ENCODE measurements around the gene MUCL3.
"Not testable (repeated sequence)": the region's sequence is repeated elsewhere in the genome, so short reads cannot be mapped to it uniquely, and the experiment has no call there.

MUCL3 gene

DNA sequence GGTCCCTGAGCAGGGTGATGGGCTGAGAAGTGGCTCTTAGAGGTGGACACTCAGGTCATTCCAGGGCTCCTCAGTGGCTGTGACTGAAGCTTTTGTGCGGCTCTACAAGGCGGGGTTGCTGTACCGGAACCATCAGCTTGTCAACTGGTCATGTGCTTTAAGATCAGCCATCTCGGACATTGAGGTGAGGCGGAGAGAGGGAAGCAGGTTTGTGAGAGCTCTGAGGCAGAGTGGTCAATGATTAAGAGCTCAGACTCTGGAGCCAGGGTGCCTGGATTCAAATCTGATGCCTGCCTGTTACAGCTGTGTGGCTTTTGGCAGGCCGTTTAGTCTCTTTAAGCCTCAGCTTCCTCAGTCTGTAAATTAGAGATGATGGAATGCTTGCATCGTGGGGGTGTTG is 23.7 kb upstream of the MUCL3 start:
- H3K36me3 ChIP-seq (ENCODE audit: control insufficient read depth in 4 of 4, insufficient read depth in 4 of 4, low read length in 3 of 4), result peaks cover 0 to 58% (median 43%) of the 10 kb centered on the region in 4 experiments
- ChIA-PET CTCF (interaction anchor here (0.8 to 11.1 kb wide), 14 partner anchors 8 to 209 kb away, joined by 3 to 119 read pairs (median 5); partner anchors contain the start of genes MUCL3 and PSORS1C1), POLR2A (interaction anchor here (0.6 kb wide), 1 partner anchor 213 kb away, joined by 3 read pairs; no protein-coding TSS in a partner anchor)

DNA sequence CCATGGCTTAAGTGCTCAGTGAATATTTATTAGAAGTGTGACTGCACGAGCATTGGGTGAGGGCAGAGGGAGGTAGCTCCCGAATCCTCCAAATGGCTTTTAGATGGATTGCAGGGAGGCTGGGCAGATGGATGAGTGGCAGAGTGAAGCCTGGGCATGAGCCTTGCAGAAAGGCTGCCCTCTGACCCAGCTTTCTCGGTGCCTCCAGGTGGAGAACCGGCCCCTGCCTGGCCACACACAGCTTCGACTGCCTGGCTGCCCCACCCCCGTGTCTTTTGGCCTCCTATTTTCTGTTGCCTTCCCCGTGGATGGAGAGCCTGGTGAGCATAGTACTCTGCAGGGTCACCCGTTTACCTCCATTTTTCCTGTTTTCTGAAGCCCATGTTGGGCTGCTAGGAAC is 23.3 kb upstream of the MUCL3 start:
- DNase-seq, result no peak
- H3K27ac ChIP-seq (ENCODE audit: insufficient read depth in 1 of 2, low read depth in 1 of 2, low read length in 2 of 2, poor library complexity in 1 of 2, severe bottlenecking in 2 of 2), result no peak overlapping the region
- H3K27me3 ChIP-seq (replicated peaks in 2 of 5; ENCODE audit: control insufficient read depth in 4 of 5, insufficient read depth in 5 of 5, low read length in 4 of 5), result no peaks in the 10 kb centered on the region
- H3K36me3 ChIP-seq (ENCODE audit: control insufficient read depth in 4 of 4, insufficient read depth in 4 of 4, low read length in 3 of 4), result peaks cover 0 to 59% (median 43%) of the 10 kb centered on the region in 4 experiments
- H3K9me3 ChIP-seq (ENCODE audit: control extremely low read depth in 1 of 5, control insufficient read depth in 4 of 5, insufficient read depth in 2 of 5, low read depth in 1 of 5, low read length in 4 of 5), result no peaks in the 10 kb centered on the region
- ChIA-PET CTCF (interaction anchor here (0.8 to 11.1 kb wide), 9 partner anchors 35 to 209 kb away, joined by 3 to 119 read pairs (median 4); no protein-coding TSS in a partner anchor), POLR2A (interaction anchor here (0.6 kb wide), 1 partner anchor 212 kb away, joined by 3 read pairs; no protein-coding TSS in a partner anchor)
- H3K4me1 ChIP-seq (ENCODE audit: control extremely low read depth in 1 of 4, control insufficient read depth in 4 of 4, insufficient read depth in 4 of 4, low read length in 3 of 4), result peaks cover 0 to 23% (median 22%) of the 10 kb centered on the region in 4 experiments
- no peak overlapping the region for H3K4me3 ChIP-seq (ENCODE audit: control insufficient read depth in 1 of 7, extremely low read depth in 1 of 7, insufficient read depth in 4 of 7, low read depth in 2 of 7, low read length in 6 of 7)
- WGBS (ENCODE audit: insufficient coverage), result 95% methylated on average over 8 of the region's 8 CpGs

More for the DNA sequence above, 23.7 kb upstream of the MUCL3 start:
- Histone ChIP-seq H3K4me1 (ENCODE audit: control extremely low read depth in 1 of 4, control insufficient read depth in 4 of 4, insufficient read depth in 4 of 4, low read length in 3 of 4) (peaks cover 0 to 23% (median 22%) of the 10 kb centered on the region in 4 experiments), H3K9me3 (ENCODE audit: control extremely low read depth in 1 of 5, control insufficient read depth in 4 of 5, insufficient read depth in 2 of 5, low read depth in 1 of 5, low read length in 4 of 5) (no peaks in the 10 kb centered on the region), H3K27ac (ENCODE audit: insufficient read depth in 1 of 2, low read depth in 1 of 2, low read length in 2 of 2, poor library complexity in 1 of 2, severe bottlenecking in 2 of 2) (peak overlapping the region in 1 of 2 experiments; percentile 14), H3K4me3 (ENCODE audit: control insufficient read depth in 1 of 7, extremely low read depth in 1 of 7, insufficient read depth in 4 of 7, low read depth in 2 of 7, low read length in 6 of 7) (no peak overlapping the region), H3K27me3 (replicated peaks in 2 of 5; ENCODE audit: control insufficient read depth in 4 of 5, insufficient read depth in 5 of 5, low read length in 4 of 5) (no peaks in the 10 kb centered on the region)
- DNase-seq, result no peak
- WGBS (ENCODE audit: insufficient coverage), result 93% methylated on average over 5 of the region's 7 CpGs

DNA sequence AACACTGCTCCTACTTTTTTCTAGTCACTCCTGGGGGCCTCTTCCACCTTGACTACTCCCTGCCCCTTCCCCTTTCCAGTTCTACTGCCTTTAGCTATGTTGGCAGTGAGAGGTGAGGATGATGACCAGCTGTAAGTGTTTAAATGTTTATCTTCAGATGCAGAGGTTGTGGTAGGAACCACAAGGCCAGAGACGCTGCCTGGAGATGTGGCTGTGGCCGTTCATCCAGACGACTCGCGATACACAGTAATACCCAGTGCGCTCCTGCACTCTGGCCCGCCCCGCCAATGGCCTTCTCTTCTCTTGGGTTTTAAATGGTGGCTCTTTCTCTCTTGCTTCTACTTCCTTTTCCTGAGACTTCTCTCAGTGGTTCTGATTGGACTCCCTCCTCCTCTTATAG is 22.1 kb upstream of the MUCL3 start:
- no peaks in the 10 kb centered on the region for H3K9me3 ChIP-seq (ENCODE audit: control extremely low read depth in 1 of 5, control insufficient read depth in 4 of 5, insufficient read depth in 2 of 5, low read depth in 1 of 5, low read length in 4 of 5)
- H3K4me1 ChIP-seq (ENCODE audit: control extremely low read depth in 1 of 4, control insufficient read depth in 4 of 4, insufficient read depth in 4 of 4, low read length in 3 of 4), result peaks cover 0 to 20% (median 19%) of the 10 kb centered on the region in 4 experiments
- WGBS (ENCODE audit: insufficient coverage), result 81% methylated on average over 8 of the region's 8 CpGs
- POLR2A ChIA-PET, result no interaction called here
- no peak overlapping the region for H3K27ac ChIP-seq (ENCODE audit: insufficient read depth in 1 of 2, low read depth in 1 of 2, low read length in 2 of 2, poor library complexity in 1 of 2, severe bottlenecking in 2 of 2)
- peaks cover 0 to 60% (median 46%) of the 10 kb centered on the region in 4 experiments for H3K36me3 ChIP-seq (ENCODE audit: control insufficient read depth in 4 of 4, insufficient read depth in 4 of 4, low read length in 3 of 4)
- peak; percentile 44 to 88 (median 78) for DNase-seq
- no peak overlapping the region for H3K4me3 ChIP-seq (ENCODE audit: control insufficient read depth in 1 of 7, extremely low read depth in 1 of 7, insufficient read depth in 4 of 7, low read depth in 2 of 7, low read length in 6 of 7)
- CTCF ChIA-PET, result interaction anchor here (0.5 to 11.1 kb wide), 8 partner anchors 11 to 286 kb away, joined by 3 to 119 read pairs (median 8); no protein-coding TSS in a partner anchor
- no peaks in the 10 kb centered on the region for H3K27me3 ChIP-seq (replicated peaks in 2 of 5; ENCODE audit: control insufficient read depth in 4 of 5, insufficient read depth in 5 of 5, low read length in 4 of 5)

DNA sequence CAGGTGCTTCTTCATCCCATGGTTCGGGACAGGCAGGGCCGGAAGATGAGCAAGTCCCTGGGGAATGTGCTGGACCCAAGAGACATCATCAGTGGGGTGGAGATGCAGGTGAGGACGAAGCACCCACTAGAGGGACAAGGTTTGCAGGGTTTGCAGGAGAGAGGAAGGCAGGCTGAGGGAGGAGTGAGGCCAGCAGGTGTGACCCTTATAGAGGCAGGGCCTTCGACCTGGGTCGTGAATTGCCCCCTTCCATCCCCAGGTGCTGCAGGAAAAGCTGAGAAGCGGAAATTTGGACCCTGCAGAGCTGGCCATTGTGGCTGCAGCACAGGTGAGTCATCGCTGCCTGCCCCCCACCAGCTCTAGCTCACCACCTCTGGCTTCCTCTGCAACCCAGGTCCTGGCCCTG is 18.3 kb upstream of the MUCL3 start:
- Histone ChIP-seq H3K4me3 (ENCODE audit: control insufficient read depth in 1 of 7, extremely low read depth in 1 of 7, insufficient read depth in 4 of 7, low read depth in 2 of 7, low read length in 6 of 7) (no peak overlapping the region), H3K4me1 (ENCODE audit: control extremely low read depth in 1 of 4, control insufficient read depth in 4 of 4, insufficient read depth in 4 of 4, low read length in 3 of 4) (no peaks in the 10 kb centered on the region), H3K27me3 (replicated peaks in 2 of 5; ENCODE audit: control insufficient read depth in 4 of 5, insufficient read depth in 5 of 5, low read length in 4 of 5) (no peaks in the 10 kb centered on the region), H3K9me3 (ENCODE audit: control extremely low read depth in 1 of 5, control insufficient read depth in 4 of 5, insufficient read depth in 2 of 5, low read depth in 1 of 5, low read length in 4 of 5) (no peaks in the 10 kb centered on the region), H3K27ac (ENCODE audit: insufficient read depth in 1 of 2, low read depth in 1 of 2, low read length in 2 of 2, poor library complexity in 1 of 2, severe bottlenecking in 2 of 2) (no peak overlapping the region), H3K36me3 (ENCODE audit: control insufficient read depth in 4 of 4, insufficient read depth in 4 of 4, low read length in 3 of 4) (peaks cover 3 to 81% (median 55%) of the 10 kb centered on the region in 4 experiments)
- no peak for DNase-seq
- ChIA-PET CTCF (interaction anchor here (1.6 kb wide), 1 partner anchor 9 kb away, joined by 3 read pairs; the partner anchor contains the start of gene VARS2), POLR2A (no interaction called here)
- 100% methylated on average over 5 of the region's 7 CpGs for WGBS (ENCODE audit: insufficient coverage)

DNA sequence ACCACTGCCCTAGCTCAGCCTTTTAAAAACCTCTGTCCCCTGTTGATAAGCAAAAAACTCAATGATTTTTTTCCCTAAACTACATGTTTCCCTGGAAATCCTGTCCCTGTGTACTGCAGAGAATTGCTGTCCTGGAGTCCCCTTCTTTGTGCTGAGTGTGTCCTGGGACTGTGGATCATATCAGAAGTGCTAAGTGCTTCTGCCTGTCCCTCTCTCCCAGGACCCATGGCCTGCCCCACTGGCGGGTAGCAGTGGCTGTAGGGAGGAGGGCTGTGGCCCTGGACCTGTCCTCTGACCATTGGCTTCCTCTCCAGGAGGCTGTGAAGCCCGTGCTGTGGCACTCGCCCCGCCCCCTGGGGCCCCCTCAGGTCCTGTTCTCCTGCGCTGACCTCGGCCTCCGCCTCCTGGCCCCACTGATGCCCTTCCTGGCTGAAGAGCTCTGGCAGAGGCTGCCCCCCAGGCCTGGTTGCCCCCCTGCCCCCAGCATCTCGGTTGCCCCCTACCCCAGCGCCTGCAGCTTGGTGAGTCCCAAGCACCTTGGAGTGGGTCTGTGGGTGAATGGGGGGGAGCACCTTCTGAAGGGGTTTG is 16.6 kb upstream of the MUCL3 start:
- H3K27ac ChIP-seq (ENCODE audit: insufficient read depth in 1 of 2, low read depth in 1 of 2, low read length in 2 of 2, poor library complexity in 1 of 2, severe bottlenecking in 2 of 2); POLR2A ChIA-PET; DNase-seq; CTCF ChIA-PET; H3K27me3 ChIP-seq (replicated peaks in 2 of 5; ENCODE audit: control insufficient read depth in 4 of 5, insufficient read depth in 5 of 5, low read length in 4 of 5); H3K4me1 ChIP-seq (ENCODE audit: control extremely low read depth in 1 of 4, control insufficient read depth in 4 of 4, insufficient read depth in 4 of 4, low read length in 3 of 4); H3K4me3 ChIP-seq (ENCODE audit: control insufficient read depth in 1 of 7, extremely low read depth in 1 of 7, insufficient read depth in 4 of 7, low read depth in 2 of 7, low read length in 6 of 7): not testable (repeated sequence)
- H3K36me3 ChIP-seq (ENCODE audit: control insufficient read depth in 4 of 4, insufficient read depth in 4 of 4, low read length in 3 of 4), result peaks cover 3 to 79% (median 51%) of the 10 kb centered on the region in 4 experiments
- 94% methylated on average over 7 of the region's 9 CpGs for WGBS (ENCODE audit: insufficient coverage)
- peaks cover 0 to 13% (median 6%) of the 10 kb centered on the region in 5 experiments for H3K9me3 ChIP-seq (ENCODE audit: control extremely low read depth in 1 of 5, control insufficient read depth in 4 of 5, insufficient read depth in 2 of 5, low read depth in 1 of 5, low read length in 4 of 5)

DNA sequence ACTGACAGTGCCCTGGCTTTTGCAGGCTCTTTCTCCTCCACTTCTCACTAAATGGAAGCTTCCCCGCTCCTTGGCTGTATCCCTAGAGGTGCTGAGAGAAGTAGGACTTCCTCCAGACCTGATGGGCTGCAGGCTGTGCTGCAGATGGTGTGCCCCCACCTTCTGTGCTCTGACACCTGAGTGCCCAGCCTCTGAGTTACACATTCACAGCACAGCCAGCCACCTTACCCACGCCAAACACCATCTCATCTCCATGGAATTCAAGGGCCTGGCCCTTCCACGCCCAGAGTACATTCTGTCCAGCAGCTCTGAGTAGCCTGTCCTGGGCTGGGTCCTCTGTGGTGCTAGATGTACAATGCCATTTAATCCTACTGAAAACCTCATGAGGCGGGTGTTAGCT is 14.1 kb upstream of the MUCL3 start:
- ChIA-PET POLR2A (no interaction called here), CTCF (interaction anchor here (1.1 to 2.0 kb wide), 2 partner anchors 12 to 14 kb away, joined by 3 to 4 read pairs; no protein-coding TSS in a partner anchor)
- H3K4me1 ChIP-seq (ENCODE audit: control extremely low read depth in 1 of 4, control insufficient read depth in 4 of 4, insufficient read depth in 4 of 4, low read length in 3 of 4), result no peaks in the 10 kb centered on the region
- no peaks in the 10 kb centered on the region for H3K27me3 ChIP-seq (replicated peaks in 2 of 5; ENCODE audit: control insufficient read depth in 4 of 5, insufficient read depth in 5 of 5, low read length in 4 of 5)
- DNase-seq, result no peak
- WGBS (ENCODE audit: insufficient coverage), result 100% methylated on average over 3 of the region's 4 CpGs
- H3K4me3 ChIP-seq (ENCODE audit: control insufficient read depth in 1 of 7, extremely low read depth in 1 of 7, insufficient read depth in 4 of 7, low read depth in 2 of 7, low read length in 6 of 7), result no peak overlapping the region
- H3K36me3 ChIP-seq (ENCODE audit: control insufficient read depth in 4 of 4, insufficient read depth in 4 of 4, low read length in 3 of 4), result peaks cover 3 to 55% (median 33%) of the 10 kb centered on the region in 4 experiments
- no peak overlapping the region for H3K27ac ChIP-seq (ENCODE audit: insufficient read depth in 1 of 2, low read depth in 1 of 2, low read length in 2 of 2, poor library complexity in 1 of 2, severe bottlenecking in 2 of 2)
- H3K9me3 ChIP-seq (ENCODE audit: control extremely low read depth in 1 of 5, control insufficient read depth in 4 of 5, insufficient read depth in 2 of 5, low read depth in 1 of 5, low read length in 4 of 5), result peaks cover 0 to 14% (median 6%) of the 10 kb centered on the region in 5 experiments

DNA sequence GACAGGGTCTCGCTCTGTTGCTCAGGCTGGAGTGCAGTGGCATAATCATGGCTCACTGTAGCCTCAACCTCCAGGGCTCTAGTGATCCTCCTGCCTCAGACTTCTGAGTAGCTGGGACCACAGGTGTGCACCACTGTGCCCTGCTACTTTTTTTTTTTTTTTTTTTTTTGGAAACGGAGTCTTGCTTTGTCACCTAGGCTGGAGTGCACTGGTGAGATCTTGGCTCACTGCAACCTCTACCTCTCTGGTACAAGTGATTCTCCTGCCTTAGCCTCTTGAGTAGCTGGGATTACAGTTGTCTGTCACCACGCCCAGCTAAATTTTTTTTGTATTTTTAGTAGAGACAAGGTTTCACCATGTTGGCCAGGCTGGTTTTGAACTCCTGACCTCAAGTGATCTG is 13.7 kb upstream of the MUCL3 start:
- peaks cover 0 to 14% (median 6%) of the 10 kb centered on the region in 5 experiments for H3K9me3 ChIP-seq (ENCODE audit: control extremely low read depth in 1 of 5, control insufficient read depth in 4 of 5, insufficient read depth in 2 of 5, low read depth in 1 of 5, low read length in 4 of 5)
- 100% methylated on average over 2 of the region's 3 CpGs for WGBS (ENCODE audit: insufficient coverage)
- H3K27me3 ChIP-seq (replicated peaks in 2 of 5; ENCODE audit: control insufficient read depth in 4 of 5, insufficient read depth in 5 of 5, low read length in 4 of 5); H3K27ac ChIP-seq (ENCODE audit: insufficient read depth in 1 of 2, low read depth in 1 of 2, low read length in 2 of 2, poor library complexity in 1 of 2, severe bottlenecking in 2 of 2); POLR2A ChIA-PET; H3K4me3 ChIP-seq (ENCODE audit: control insufficient read depth in 1 of 7, extremely low read depth in 1 of 7, insufficient read depth in 4 of 7, low read depth in 2 of 7, low read length in 6 of 7); DNase-seq; H3K4me1 ChIP-seq (ENCODE audit: control extremely low read depth in 1 of 4, control insufficient read depth in 4 of 4, insufficient read depth in 4 of 4, low read length in 3 of 4): not testable (repeated sequence)
- CTCF ChIA-PET, result interaction anchor here (1.1 to 2.0 kb wide), 2 partner anchors 12 to 15 kb away, joined by 3 to 4 read pairs; no protein-coding TSS in a partner anchor
- H3K36me3 ChIP-seq (ENCODE audit: control insufficient read depth in 4 of 4, insufficient read depth in 4 of 4, low read length in 3 of 4), result peaks cover 3 to 51% (median 29%) of the 10 kb centered on the region in 4 experiments
